GM23248 (cell line): ENCODE data around the gene OLIG3. TPM values are rescaled to one million over a fixed set of nuclear protein-coding genes. Genes with fewer than 3 reads are reported as not detected.

ENCODE experiments used
- DNase-seq: peaks from one replicate; pipeline ENCODE4 v3.0.0-alpha.2; 2015
- H2AFZ ChIP-seq: fragments of 200-600 bp; sonication (generic); 2 replicates; pipeline ENCODE4 v1.6.1; 2016; ENCODE audit warnings: antibody characterized with exemption
- H3F3A ChIP-seq: fragments of 200-600 bp; sonication (generic); 2 replicates; pipeline ENCODE4 v1.6.1; 2016; ENCODE audit warnings: mild to moderate bottlenecking, antibody characterized with exemption, mixed run types; ENCODE audit not compliant: insufficient read depth
- H3K27ac ChIP-seq: fragments of 200-600 bp; sonication (generic); 2 replicates; pipeline ENCODE4 v1.5.1; 2016; ENCODE audit warnings: mild to moderate bottlenecking
- H3K27me3 ChIP-seq: fragments of 200-600 bp; sonication (generic); replicated peaks from 2 replicates; pipeline ENCODE4 v1.6.1; 2016; ENCODE audit warnings: mild to moderate bottlenecking; ENCODE audit not compliant: insufficient read depth
- H3K36me3 ChIP-seq: fragments of 200-600 bp; sonication (generic); 2 replicates; pipeline ENCODE4 v1.6.1; 2016; ENCODE audit warnings: low read depth, mild to moderate bottlenecking
- H3K4me1 ChIP-seq: fragments of 200-600 bp; sonication (generic); 2 replicates; pipeline ENCODE4 v1.6.1; 2016; ENCODE audit warnings: mild to moderate bottlenecking; ENCODE audit not compliant: insufficient read depth
- H3K4me2 ChIP-seq: fragments of 200-600 bp; sonication (generic); one replicate; pipeline ENCODE4 v1.6.1; 2016; ENCODE audit warnings: mild to moderate bottlenecking; ENCODE audit not compliant: unreplicated experiment
- H3K4me3 ChIP-seq: fragments of 200-600 bp; sonication (generic); 2 replicates; pipeline ENCODE4 v1.5.1; 2016; ENCODE audit warnings: mild to moderate bottlenecking
- H3K79me2 ChIP-seq: fragments of 200-600 bp; sonication (generic); 2 replicates; pipeline ENCODE4 v1.6.1; 2016; ENCODE audit warnings: mild to moderate bottlenecking; ENCODE audit not compliant: insufficient read depth
- H3K9ac ChIP-seq: fragments of 200-600 bp; sonication (generic); 2 replicates; pipeline ENCODE4 v1.6.1; 2016; ENCODE audit warnings: mild to moderate bottlenecking
- H3K9me2 ChIP-seq: fragments of 200-600 bp; sonication (generic); 2 replicates; pipeline ENCODE4 v1.6.1; 2016; ENCODE audit warnings: mixed run types, mild to moderate bottlenecking, moderate library complexity; ENCODE audit not compliant: insufficient read depth
- H3K9me3 ChIP-seq: fragments of 200-600 bp; sonication (generic); one replicate; pipeline ENCODE4 v1.6.1; 2017; ENCODE audit warnings: low read depth
- H4K20me1 ChIP-seq: fragments of 200-600 bp; sonication (generic); 2 replicates; pipeline ENCODE4 v1.6.0; 2016; ENCODE audit not compliant: insufficient read depth
- EZH2 ChIP-seq: fragments of 200-600 bp; sonication (generic); IDR thresholded peaks from 2 replicates; pipeline ENCODE4 v1.6.1; 2018; ENCODE audit warnings: antibody characterized with exemption, mild to moderate bottlenecking; ENCODE audit not compliant: insufficient read depth, poor library complexity, severe bottlenecking
- EZH2phosphoT487 ChIP-seq: fragments of 200-600 bp; sonication (generic); IDR thresholded peaks from 2 replicates; pipeline ENCODE4 v1.6.1; 2018; ENCODE audit warnings: antibody characterized with exemption, moderate library complexity, mild to moderate bottlenecking, low read depth; ENCODE audit not compliant: insufficient read depth
- WGBS, 2 experiments: methylation state at CpG; one replicate each; pipeline ENCODE4 v1.1.6; 2015 to 2017; ENCODE audit warnings: low lambda C conversion rate in 2 of 2, low coverage in 1 of 2; ENCODE audit errors: missing lambda C conversion rate in 2 of 2; 5-methylcytosine and 5-hydroxymethylcytosine counted together
- in situ Hi-C: fragments of 300-500 bp; cut with MboI; formaldehyde crosslinking; loops from 2 replicates; pipeline ENCODE4 v1.15.0; 2020
- polyA plus RNA-seq: library from polyadenylated mRNA; unstranded; fragments of >200 nt; fragmentation: Nextera tagmentation; extraction: Ambion mirVana; gene quantifications from 2 replicates; pipeline ENCODE4 v1.2.1, GENCODE V29; 2016
- total RNA-seq: library from RNA; depleted of rRNA; stranded (reverse); fragments of >200 nt; shearing (Covaris generic); gene quantifications from 2 replicates; pipeline ENCODE4 v1.2.3, GENCODE V29; 2014

Gene OLIG3
- total and polyA plus RNA-seq, 2 experiments from 2014 or later = not detected

GRCh38 chr6:137522198-137522798 is 28.1 kb upstream of the OLIG3 start:
- 41 to 44% methylated on average over 2 of the region's 2 CpGs for WGBS, 2 experiments
- Histone ChIP-seq H3K36me3 (no peaks in the 10 kb centered on the region), H3K4me2 (no peak overlapping the region), H3K27me3 (peaks cover 18% of the 10 kb centered on the region), H4K20me1 (no peaks in the 10 kb centered on the region), H3F3A (no peaks in the 10 kb centered on the region), H2AFZ (no peak overlapping the region), H3K9me3 (no peaks in the 10 kb centered on the region), H3K27ac (no peak overlapping the region), H3K79me2 (no peaks in the 10 kb centered on the region), H3K9ac (no peak overlapping the region), H3K9me2 (no peaks in the 10 kb centered on the region), H3K4me1 (no peaks in the 10 kb centered on the region), H3K4me3 (no peak overlapping the region)
- no peak for DNase-seq
- in situ Hi-C loops = no loop called here
- TF ChIP-seq EZH2phosphoT487 = no peak
- no peak for TF ChIP-seq EZH2

GRCh38 chr6:137520520-137520919 is 26.3 kb upstream of the OLIG3 start:
- no peaks in the 10 kb centered on the region for H3K9me2 ChIP-seq
- WGBS, 2 experiments = 66 to 67% methylated on average over 4 of the region's 4 CpGs
- H3K9ac ChIP-seq = no peak overlapping the region
- no peak overlapping the region for H3K27ac ChIP-seq
- no peaks in the 10 kb centered on the region for H3K79me2 ChIP-seq
- H3K4me2 ChIP-seq = no peak overlapping the region
- no peaks in the 10 kb centered on the region for H3K36me3 ChIP-seq
- no peak overlapping the region for H3K4me3 ChIP-seq
- TF ChIP-seq EZH2phosphoT487 = no peak
- TF ChIP-seq EZH2 = no peak
- H2AFZ ChIP-seq = no peak overlapping the region
- no peaks in the 10 kb centered on the region for H3K4me1 ChIP-seq
- no peaks in the 10 kb centered on the region for H3F3A ChIP-seq
- peaks cover 35% of the 10 kb centered on the region for H3K27me3 ChIP-seq
- DNase-seq = no peak
- no peaks in the 10 kb centered on the region for H3K9me3 ChIP-seq
- H4K20me1 ChIP-seq = no peaks in the 10 kb centered on the region
- in situ Hi-C loops = no loop called here

- peaks cover 42% of the 10 kb centered on the region for H3K27me3 ChIP-seq
- no peak overlapping the region for H3K4me2 ChIP-seq
- no peak overlapping the region for H3K4me3 ChIP-seq
- no peak overlapping the region for H3K27ac ChIP-seq
- H3K4me1 ChIP-seq = no peaks in the 10 kb centered on the region
- no peak for TF ChIP-seq EZH2phosphoT487
- no peak for TF ChIP-seq EZH2
- in situ Hi-C loops = no loop called here
- DNase-seq = no peak
- no peak overlapping the region for H3K9ac ChIP-seq
- H4K20me1 ChIP-seq = no peaks in the 10 kb centered on the region
- H3K9me3 ChIP-seq = no peaks in the 10 kb centered on the region
- H3K36me3 ChIP-seq = no peaks in the 10 kb centered on the region
- no peak overlapping the region for H2AFZ ChIP-seq
- H3K79me2 ChIP-seq = no peaks in the 10 kb centered on the region
- WGBS, 2 experiments = 35 to 38% methylated on average over 9 of the region's 9 CpGs
- H3K9me2 ChIP-seq = no peaks in the 10 kb centered on the region
- H3F3A ChIP-seq = no peaks in the 10 kb centered on the region
These were observed 25.5 kb upstream of the OLIG3 start for GRCh38 chr6:137519629-137520176.

GRCh38 chr6:137518386-137518983 is 24.3 kb upstream of the OLIG3 start:
- Histone ChIP-seq H3K9ac (no peak overlapping the region), H3K9me2 (no peaks in the 10 kb centered on the region), H3K4me1 (no peaks in the 10 kb centered on the region), H4K20me1 (no peaks in the 10 kb centered on the region), H3K4me3 (no peak overlapping the region), H3K9me3 (no peaks in the 10 kb centered on the region), H2AFZ (no peak overlapping the region), H3K27me3 (peaks cover 54% of the 10 kb centered on the region), H3K79me2 (no peaks in the 10 kb centered on the region), H3F3A (no peaks in the 10 kb centered on the region), H3K4me2 (no peak overlapping the region), H3K36me3 (no peaks in the 10 kb centered on the region), H3K27ac (no peak overlapping the region)
- TF ChIP-seq EZH2phosphoT487 (no peak), EZH2 (no peak)
- in situ Hi-C loops = no loop called here
- DNase-seq = no peak
- WGBS, 2 experiments = 23 to 30% methylated on average over 7 of the region's 7 CpGs
